ENCODE results near the gene SH3GL2. TPM values are rescaled to one million over a fixed set of nuclear protein-coding genes. Genes with fewer than 3 reads are reported as not detected.

Gene SH3GL2
- polyA plus RNA-seq, 3 donors: not detected

- H3K27ac Mint-ChIP-seq: no peak overlapping the region
- Histone ChIP-seq H3K36me3 (replicated peaks in 1 of 2; ENCODE audit: control insufficient read depth in 1 of 2, insufficient read depth in 2 of 2, low read length in 2 of 2) (no peaks in the 10 kb centered on the region), H3K4me1 (ENCODE audit: control insufficient read depth in 1 of 2, insufficient read depth in 2 of 2, low read length in 2 of 2) (no peaks in the 10 kb centered on the region), H3K4me2 (replicated peaks; ENCODE audit: extremely low read depth, low read length, poor library complexity, severe bottlenecking) (no peak overlapping the region), H4K20me1 (ENCODE audit: insufficient read depth, low read length) (no peaks in the 10 kb centered on the region), H2AFZ (ENCODE audit: insufficient read depth, low read depth, low read length, poor library complexity, severe bottlenecking) (no peak overlapping the region), H3K79me2 (ENCODE audit: insufficient read depth, low read length) (no peaks in the 10 kb centered on the region), H3K9ac (ENCODE audit: insufficient read depth, low read length, poor library complexity, severe bottlenecking) (no peak overlapping the region), H3K9me3 (replicated peaks in 1 of 2; ENCODE audit: control insufficient read depth in 1 of 2, insufficient read depth in 1 of 2, low read length in 2 of 2) (no peaks in the 10 kb centered on the region), H3K27ac (ENCODE audit: low read depth in 1 of 2, low read length in 2 of 2) (no peak overlapping the region), H3K4me3 (replicated peaks in 1 of 3; ENCODE audit: low read depth in 2 of 3, low read length in 3 of 3) (no peak overlapping the region), H3K27me3 (ENCODE audit: control insufficient read depth in 2 of 2, insufficient read depth in 2 of 2, low read length in 2 of 2) (no peaks in the 10 kb centered on the region)
- no peaks in the 10 kb centered on the region for H3K4me1 Mint-ChIP-seq
- H3K27me3 Mint-ChIP-seq (ENCODE audit: low read depth in 3 of 3): peaks cover 0 to 2% (median 1%) of the 10 kb centered on the region in 3 donors
- no peak for TF ChIP-seq CTCF (IDR thresholded peaks at IDR 0.05)
- intact Hi-C loops (cut with micrococcal nuclease): no loop called here
- H3K9me3 Mint-ChIP-seq: peaks cover 0 to 6% (median 3%) of the 10 kb centered on the region in 7 donors
- 95% methylated on average over 4 of the region's 5 CpGs for WGBS (ENCODE audit: insufficient coverage)
- H3K36me3 Mint-ChIP-seq: no peaks in the 10 kb centered on the region
- no peak overlapping the region for H3K4me3 Mint-ChIP-seq
- no peak for DNase-seq
Observed at GRCh38 chr9:17589771-17590170, 10.9 kb downstream of the SH3GL2 start.

GRCh38 chr9:17594961-17595360 lies 16.1 kb downstream of the SH3GL2 start:
- Histone ChIP-seq H3K9ac (ENCODE audit: insufficient read depth, low read length, poor library complexity, severe bottlenecking) (no peak overlapping the region), H3K36me3 (replicated peaks in 1 of 2; ENCODE audit: control insufficient read depth in 1 of 2, insufficient read depth in 2 of 2, low read length in 2 of 2) (no peaks in the 10 kb centered on the region), H3K4me2 (replicated peaks; ENCODE audit: extremely low read depth, low read length, poor library complexity, severe bottlenecking) (no peak overlapping the region), H3K9me3 (replicated peaks in 1 of 2; ENCODE audit: control insufficient read depth in 1 of 2, insufficient read depth in 1 of 2, low read length in 2 of 2) (no peaks in the 10 kb centered on the region), H4K20me1 (ENCODE audit: insufficient read depth, low read length) (no peaks in the 10 kb centered on the region), H3K79me2 (ENCODE audit: insufficient read depth, low read length) (no peaks in the 10 kb centered on the region), H3K4me3 (replicated peaks in 1 of 3; ENCODE audit: low read depth in 2 of 3, low read length in 3 of 3) (no peak overlapping the region), H3K4me1 (ENCODE audit: control insufficient read depth in 1 of 2, insufficient read depth in 2 of 2, low read length in 2 of 2) (no peaks in the 10 kb centered on the region), H2AFZ (ENCODE audit: insufficient read depth, low read depth, low read length, poor library complexity, severe bottlenecking) (no peak overlapping the region), H3K27me3 (ENCODE audit: control insufficient read depth in 2 of 2, insufficient read depth in 2 of 2, low read length in 2 of 2) (no peaks in the 10 kb centered on the region), H3K27ac (ENCODE audit: low read depth in 1 of 2, low read length in 2 of 2) (no peak overlapping the region)
- no peak overlapping the region for H3K4me3 Mint-ChIP-seq
- no peaks in the 10 kb centered on the region for H3K36me3 Mint-ChIP-seq
- intact Hi-C loops (cut with micrococcal nuclease): no loop called here
- WGBS (ENCODE audit: insufficient coverage): 86% methylated on average over 1 of the region's 3 CpGs
- DNase-seq: no peak
- no peak overlapping the region for H3K27ac Mint-ChIP-seq
- H3K27me3 Mint-ChIP-seq (ENCODE audit: low read depth in 3 of 3): peaks cover 0 to 2% (median 0%) of the 10 kb centered on the region in 3 donors
- no peak for TF ChIP-seq CTCF (IDR thresholded peaks at IDR 0.05)
- no peaks in the 10 kb centered on the region for H3K4me1 Mint-ChIP-seq
- peaks cover 0 to 3% (median 0%) of the 10 kb centered on the region in 7 donors for H3K9me3 Mint-ChIP-seq
